ENCODE measurements around the gene NR2E1. TPM values are rescaled to one million over a fixed set of nuclear protein-coding genes. Genes with fewer than 3 reads are reported as not detected.

Gene NR2E1
- total and polyA plus RNA-seq, 7 donors, result not detected

DNA sequence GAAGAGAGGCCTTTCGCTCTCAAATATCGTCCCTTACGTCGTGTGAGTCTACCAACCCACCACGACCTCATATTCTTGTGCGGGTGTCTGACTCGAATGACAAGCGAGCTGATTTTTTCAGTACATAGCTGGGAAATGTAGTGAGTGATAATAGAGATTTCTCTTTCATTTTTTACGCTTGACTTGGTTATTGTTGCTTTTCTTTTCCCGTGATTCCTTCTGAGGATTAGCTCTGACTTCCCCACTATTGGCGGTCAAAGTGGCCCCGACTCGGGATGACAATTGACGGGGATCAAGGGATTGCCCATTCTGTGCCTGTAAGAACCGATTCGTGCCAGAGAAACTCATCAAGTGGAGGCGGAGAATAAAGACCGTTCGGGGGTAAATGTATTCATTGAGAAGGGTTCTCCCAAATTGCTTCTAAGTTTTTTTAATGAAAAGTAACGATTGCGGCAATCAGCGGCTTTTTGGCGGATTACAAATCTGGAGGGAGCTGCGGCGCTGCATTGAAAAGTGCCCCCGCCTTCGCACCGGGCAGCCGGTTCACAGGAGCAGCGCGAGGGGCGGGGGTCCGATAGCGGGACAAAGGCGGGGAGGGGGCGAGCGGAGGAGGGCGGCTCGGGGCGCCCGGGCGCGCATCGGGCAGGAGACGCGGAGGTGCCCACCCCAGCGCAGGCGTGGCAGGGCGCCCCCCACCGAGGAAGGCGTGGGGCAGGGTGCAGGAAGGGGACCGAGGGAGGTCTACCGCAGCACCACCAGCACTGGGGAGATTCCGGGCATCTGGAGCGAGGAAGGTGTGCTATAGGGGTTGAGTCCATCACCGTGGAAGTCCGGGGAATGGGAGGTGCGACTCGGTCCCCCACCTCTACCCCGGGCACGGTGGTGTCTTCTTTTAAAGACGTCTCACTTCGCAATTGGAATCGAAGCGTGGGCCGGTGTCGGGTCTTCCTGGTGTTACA is 46.7 kb upstream of the NR2E1 start:
- intact Hi-C loops (cut with DNase I), result loop anchor here (10.0 kb wide), 1 partner anchor 376 kb away; no protein-coding TSS in a partner anchor
- 3 to 4% methylated on average over 67 of the region's 67 CpGs for WGBS, 2 donors
- H3K27me3 ChIP-seq, result peaks cover 51 to 100% (median 71%) of the 10 kb centered on the region in 3 donors

DNA sequence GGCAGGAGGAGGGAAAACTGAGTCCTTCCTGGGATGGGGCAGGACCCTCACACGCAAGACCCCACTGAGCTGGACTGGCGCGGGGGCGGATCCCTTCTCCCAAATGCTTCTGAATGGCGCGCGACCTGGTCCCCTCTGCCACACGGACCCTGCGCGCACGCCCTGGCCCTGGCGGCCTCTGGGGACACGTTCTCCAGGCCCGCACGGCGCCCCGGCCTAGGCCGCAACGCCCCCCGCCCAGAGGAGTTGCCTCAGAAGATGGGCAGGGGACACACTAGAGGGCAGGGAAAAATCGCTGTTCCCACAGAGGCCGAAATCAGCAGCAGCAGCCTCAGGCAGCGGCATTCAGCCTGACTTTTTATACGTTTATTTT is 46.1 kb upstream of the NR2E1 start:
- no peak overlapping the region for H3K4me3 ChIP-seq
- no peaks in the 10 kb centered on the region for H3K36me3 ChIP-seq
- intact Hi-C loops (cut with DNase I), result loop anchor here (10.0 kb wide), 1 partner anchor 375 kb away; no protein-coding TSS in a partner anchor
- H3K27me3 ChIP-seq, result peaks cover 48 to 100% (median 68%) of the 10 kb centered on the region in 3 donors
- peaks cover 0 to 42% (median 36%) of the 10 kb centered on the region in 4 donors for H3K4me1 ChIP-seq
- no peak for DNase-seq
- no peaks in the 10 kb centered on the region for H3K9me3 ChIP-seq
- H3K27ac ChIP-seq, result no peak overlapping the region
- WGBS, 2 donors, result 26 to 41% methylated on average over 24 of the region's 24 CpGs
- TF ChIP-seq, protein P1, sequence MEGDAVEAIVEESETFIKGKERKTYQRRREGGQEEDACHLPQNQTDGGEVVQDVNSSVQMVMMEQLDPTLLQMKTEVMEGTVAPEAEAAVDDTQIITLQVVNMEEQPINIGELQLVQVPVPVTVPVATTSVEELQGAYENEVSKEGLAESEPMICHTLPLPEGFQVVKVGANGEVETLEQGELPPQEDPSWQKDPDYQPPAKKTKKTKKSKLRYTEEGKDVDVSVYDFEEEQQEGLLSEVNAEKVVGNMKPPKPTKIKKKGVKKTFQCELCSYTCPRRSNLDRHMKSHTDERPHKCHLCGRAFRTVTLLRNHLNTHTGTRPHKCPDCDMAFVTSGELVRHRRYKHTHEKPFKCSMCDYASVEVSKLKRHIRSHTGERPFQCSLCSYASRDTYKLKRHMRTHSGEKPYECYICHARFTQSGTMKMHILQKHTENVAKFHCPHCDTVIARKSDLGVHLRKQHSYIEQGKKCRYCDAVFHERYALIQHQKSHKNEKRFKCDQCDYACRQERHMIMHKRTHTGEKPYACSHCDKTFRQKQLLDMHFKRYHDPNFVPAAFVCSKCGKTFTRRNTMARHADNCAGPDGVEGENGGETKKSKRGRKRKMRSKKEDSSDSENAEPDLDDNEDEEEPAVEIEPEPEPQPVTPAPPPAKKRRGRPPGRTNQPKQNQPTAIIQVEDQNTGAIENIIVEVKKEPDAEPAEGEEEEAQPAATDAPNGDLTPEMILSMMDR (IDR thresholded peaks at IDR 0.05), result no peak
- TF ChIP-seq POLR2AphosphoS5 (IDR thresholded peaks at IDR 0.05), result no peak

More for the DNA sequence above, 46.7 kb upstream of the NR2E1 start:
- DNase-seq, result no peak
- Histone ChIP-seq H3K36me3 (no peaks in the 10 kb centered on the region), H3K4me3 (peak overlapping the region in 3 of 4 donors; percentile 55 to 66 (median 56)), H3K9me3 (no peaks in the 10 kb centered on the region), H3K4me1 (peaks cover 0 to 49% (median 40%) of the 10 kb centered on the region in 4 donors), H3K27ac (no peak overlapping the region)
- TF ChIP-seq, protein P1 (IDR thresholded peaks at IDR 0.05), result no peak
- TF ChIP-seq POLR2AphosphoS5 (IDR thresholded peaks at IDR 0.05), result peak in 2 of 4 donors; percentile 25 to 52
- no peak for TF ChIP-seq POLR2A (IDR thresholded peaks at IDR 0.05)

DNA sequence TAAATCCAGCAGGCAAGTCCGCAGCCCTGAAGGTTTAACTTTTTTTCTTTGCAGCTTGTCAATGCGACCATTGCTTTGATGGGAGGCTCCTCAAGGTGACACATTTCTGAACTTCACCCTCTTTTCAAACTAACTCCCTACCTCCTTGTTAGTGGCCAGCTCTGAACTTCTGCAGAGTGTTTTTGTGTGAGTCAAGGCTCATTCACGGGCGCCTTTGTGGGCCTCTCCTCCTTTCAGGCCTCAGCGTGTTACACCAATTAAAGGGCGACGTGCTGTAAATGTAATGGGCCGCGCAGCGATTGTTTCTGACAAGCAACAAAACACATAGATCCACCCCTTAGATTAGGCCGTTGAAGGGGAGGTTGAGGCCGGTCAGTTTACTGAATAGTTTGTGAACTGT is 45.5 kb upstream of the NR2E1 start:
- no peak for DNase-seq
- Histone ChIP-seq H3K4me1 (peaks cover 0 to 36% (median 30%) of the 10 kb centered on the region in 4 donors), H3K27ac (no peak overlapping the region), H3K9me3 (no peaks in the 10 kb centered on the region), H3K27me3 (peaks cover 42 to 100% (median 65%) of the 10 kb centered on the region in 3 donors), H3K4me3 (no peak overlapping the region), H3K36me3 (no peaks in the 10 kb centered on the region)
- WGBS, 2 donors, result 54 to 70% methylated on average over 12 of the region's 12 CpGs
- intact Hi-C loops (cut with DNase I), result no loop called here
- no peak for TF ChIP-seq EP300 (IDR thresholded peaks at IDR 0.05)
- no peak for TF ChIP-seq POLR2AphosphoS5 (IDR thresholded peaks at IDR 0.05)

DNA sequence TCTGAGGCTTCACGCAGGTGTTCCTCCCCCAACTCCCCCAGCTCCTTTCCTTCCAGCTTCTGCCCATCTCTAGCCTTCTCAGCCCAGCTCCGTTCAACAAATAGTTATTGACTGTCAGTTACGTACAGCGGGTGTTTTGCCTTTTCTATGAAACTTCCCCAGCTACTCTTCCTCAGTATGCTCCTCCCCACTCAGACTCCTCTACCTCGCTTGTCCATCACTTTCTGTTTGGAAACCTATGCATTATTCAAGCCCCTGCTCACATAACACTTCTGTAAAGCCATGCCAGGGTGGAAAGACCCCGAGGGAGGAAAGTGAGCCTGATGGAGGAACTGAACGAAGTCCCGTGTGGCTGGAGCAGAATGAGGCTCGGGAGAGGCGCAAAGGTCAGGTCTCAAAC is 44.2 kb upstream of the NR2E1 start:
- H3K4me1 ChIP-seq, result peaks cover 0 to 31% (median 27%) of the 10 kb centered on the region in 4 donors
- intact Hi-C loops (cut with DNase I), result no loop called here
- 21 to 45% methylated on average over 10 of the region's 10 CpGs for WGBS, 2 donors
- no peaks in the 10 kb centered on the region for H3K36me3 ChIP-seq
- no peak overlapping the region for H3K4me3 ChIP-seq
- TF ChIP-seq POLR2A (IDR thresholded peaks at IDR 0.05) (no peak), POLR2AphosphoS5 (IDR thresholded peaks at IDR 0.05) (no peak), EP300 (IDR thresholded peaks at IDR 0.05) (no peak)
- TF ChIP-seq, protein P1 (IDR thresholded peaks at IDR 0.05), result no peak
- peaks cover 31 to 100% (median 62%) of the 10 kb centered on the region in 3 donors for H3K27me3 ChIP-seq
- no peaks in the 10 kb centered on the region for H3K9me3 ChIP-seq
- no peak for DNase-seq
- H3K27ac ChIP-seq, result no peak overlapping the region

GRCh38 chr6:108123481-108123929 is 42.3 kb upstream of the NR2E1 start:
- Histone ChIP-seq H3K4me3 (no peak overlapping the region), H3K27me3 (peaks cover 16 to 92% (median 50%) of the 10 kb centered on the region in 3 donors), H3K9me3 (no peaks in the 10 kb centered on the region), H3K27ac (no peak overlapping the region), H3K4me1 (peaks cover 0 to 13% (median 10%) of the 10 kb centered on the region in 4 donors), H3K36me3 (no peaks in the 10 kb centered on the region)
- WGBS, 2 donors, result 18 to 39% methylated on average over 13 of the region's 13 CpGs
- intact Hi-C loops (cut with DNase I), result no loop called here
- DNase-seq, result no peak
- TF ChIP-seq EP300 (IDR thresholded peaks at IDR 0.05) (no peak), POLR2AphosphoS5 (IDR thresholded peaks at IDR 0.05) (no peak), POLR2A (IDR thresholded peaks at IDR 0.05) (no peak)
- TF ChIP-seq, protein P1 (IDR thresholded peaks at IDR 0.05), result no peak
